GM23338 (cell line): ENCODE data around the gene ATOH8. TPM values are rescaled to one million over a fixed set of nuclear protein-coding genes. Genes with fewer than 3 reads are reported as not detected.

Source experiments
- ATAC-seq: fragments of 200-7000 bp; cut with Tn5 transposase; 3 replicates; pipeline ENCODE4 v1.9.1; 2020
- DNase-seq: peaks from one replicate; pipeline ENCODE4 v3.0.0-alpha.2; 2015; ENCODE audit warnings: low spot score
- H2AFZ ChIP-seq: fragments of 200-600 bp; sonication (generic); 2 replicates; pipeline ENCODE4 v1.8.0; 2016; ENCODE audit warnings: antibody characterized with exemption, mild to moderate bottlenecking, moderate library complexity
- H3F3A ChIP-seq: fragments of 200-600 bp; sonication (generic); replicated peaks from 2 replicates; pipeline ENCODE4 v1.8.0; 2017; ENCODE audit warnings: antibody characterized with exemption, mixed run types, low read depth
- H3K27ac ChIP-seq: fragments of 200-600 bp; sonication (generic); 2 replicates; pipeline ENCODE4 v1.6.1; 2016; ENCODE audit warnings: low read depth
- H3K27me3 ChIP-seq: fragments of 200-600 bp; sonication (generic); 2 replicates; pipeline ENCODE4 v1.8.0; 2016; ENCODE audit warnings: mild to moderate bottlenecking, mixed run types, moderate library complexity; ENCODE audit not compliant: insufficient read depth
- H3K36me3 ChIP-seq: fragments of 200-600 bp; sonication (generic); 2 replicates; pipeline ENCODE4 v1.8.0; 2016; ENCODE audit warnings: mild to moderate bottlenecking; ENCODE audit not compliant: insufficient read depth
- H3K4me1 ChIP-seq: fragments of 200-600 bp; sonication (generic); 2 replicates; pipeline ENCODE4 v1.8.0; 2016; ENCODE audit warnings: mild to moderate bottlenecking, moderate library complexity; ENCODE audit not compliant: insufficient read depth
- H3K4me2 ChIP-seq: fragments of 200-600 bp; sonication (generic); 2 replicates; pipeline ENCODE4 v1.7.1; 2017; ENCODE audit warnings: mixed run types
- H3K4me3 ChIP-seq: fragments of 200-600 bp; sonication (generic); 2 replicates; pipeline ENCODE4 v1.6.1; 2016; ENCODE audit warnings: mixed run types
- H3K79me2 ChIP-seq: fragments of 200-600 bp; sonication (generic); replicated peaks from 2 replicates; pipeline ENCODE4 v1.8.0; 2017; ENCODE audit warnings: mild to moderate bottlenecking; ENCODE audit not compliant: insufficient read depth
- H3K9me2 ChIP-seq: fragments of 200-600 bp; sonication (generic); 2 replicates; pipeline ENCODE4 v1.8.0; 2017; ENCODE audit not compliant: insufficient read depth
- H4K20me1 ChIP-seq: fragments of 200-600 bp; sonication (generic); replicated peaks from 2 replicates; pipeline ENCODE4 v1.8.0; 2017; ENCODE audit warnings: mild to moderate bottlenecking; ENCODE audit not compliant: insufficient read depth
- H3K27ac Mint-ChIP-seq: 2 replicates; pipeline ENCODE4 v1.8.0; 2020; ENCODE audit warnings: inconsistent platforms, mild to moderate bottlenecking, moderate library complexity, mixed read lengths
- H3K27me3 Mint-ChIP-seq: 3 replicates; pipeline ENCODE4 v1.8.0; 2022; ENCODE audit warnings: low read depth, mild to moderate bottlenecking, moderate library complexity, mixed read lengths, inconsistent platforms; ENCODE audit not compliant: insufficient read depth, poor library complexity
- H3K36me3 Mint-ChIP-seq: 3 replicates; pipeline ENCODE4 v1.8.0; 2021; ENCODE audit warnings: low read depth, mild to moderate bottlenecking, inconsistent platforms, moderate library complexity, mixed read lengths
- H3K4me1 Mint-ChIP-seq: 3 replicates; pipeline ENCODE4 v1.8.0; 2020; ENCODE audit warnings: mild to moderate bottlenecking, inconsistent platforms, mixed read lengths
- H3K4me3 Mint-ChIP-seq: 3 replicates; pipeline ENCODE4 v1.8.0; 2021; ENCODE audit warnings: moderate library complexity, mild to moderate bottlenecking, inconsistent platforms, mixed read lengths
- H3K9me3 Mint-ChIP-seq: 3 replicates; pipeline ENCODE4 v1.8.0; 2020; ENCODE audit warnings: moderate library complexity, mild to moderate bottlenecking, inconsistent platforms, mixed read lengths
- CREB1 ChIP-seq: fragments of 250-450 bp; sonication (Bioruptor Pico); IDR thresholded peaks from 2 replicates; pipeline ENCODE4 v1.5.0; 2020; ENCODE audit warnings: low read depth, mild to moderate bottlenecking, moderate library complexity
- ETS1 ChIP-seq: IDR thresholded peaks from 2 replicates; pipeline ENCODE4 v1.6.1; 2016; ENCODE audit warnings: antibody characterized with exemption
- EZH2 ChIP-seq: fragments of 200-600 bp; sonication (generic); IDR thresholded peaks from one replicate; pipeline ENCODE4 v1.8.0; 2017; ENCODE audit warnings: antibody characterized with exemption, mild to moderate bottlenecking, low read depth; ENCODE audit not compliant: unreplicated experiment
- EZH2phosphoT487 ChIP-seq: fragments of 200-600 bp; sonication (generic); IDR thresholded peaks from one replicate; pipeline ENCODE4 v1.8.1; 2018; ENCODE audit warnings: antibody characterized with exemption; ENCODE audit not compliant: unreplicated experiment
- JUNB ChIP-seq: IDR thresholded peaks from one replicate; pipeline ENCODE4 v1.6.1; 2016; ENCODE audit warnings: antibody characterized with exemption; ENCODE audit not compliant: unreplicated experiment
- NANOG ChIP-seq: IDR thresholded peaks from 2 replicates; pipeline ENCODE4 v1.6.1; 2016; ENCODE audit warnings: antibody characterized with exemption, borderline replicate concordance
- ZNF114 ChIP-seq: fragments of 250-450 bp; sonication (Bioruptor Pico); IDR thresholded peaks from 2 replicates; pipeline ENCODE4 v1.5.0; 2020; ENCODE audit warnings: mild to moderate bottlenecking, moderate library complexity
- polyA plus RNA-seq: library from polyadenylated mRNA; unstranded; fragments of >200 nt; fragmentation: Nextera tagmentation; extraction: Ambion mirVana; gene quantifications from 2 replicates; pipeline ENCODE4 v1.2.1, GENCODE V29; 2016
- total RNA-seq: library from RNA; depleted of rRNA; stranded (reverse); fragments of >200 nt; shearing (Covaris generic); gene quantifications from 2 replicates; pipeline ENCODE4 v1.2.3, GENCODE V29; 2014
- TF ChIP-seq, protein P1 (sequence below): IDR thresholded peaks from one replicate; pipeline ENCODE4 v1.6.1; 2018; ENCODE audit warnings: antibody characterized with exemption; ENCODE audit not compliant: unreplicated experiment
- TF ChIP-seq, protein P2 (sequence below): fragments of 250-450 bp; sonication (Bioruptor Pico); IDR thresholded peaks from 2 replicates; pipeline ENCODE4 v1.5.0; 2020; ENCODE audit warnings: mild to moderate bottlenecking, moderate library complexity

Gene ATOH8
- total and polyA plus RNA-seq, 2 experiments from 2014 or later: 0.11 to 0.97 TPM

DNA sequence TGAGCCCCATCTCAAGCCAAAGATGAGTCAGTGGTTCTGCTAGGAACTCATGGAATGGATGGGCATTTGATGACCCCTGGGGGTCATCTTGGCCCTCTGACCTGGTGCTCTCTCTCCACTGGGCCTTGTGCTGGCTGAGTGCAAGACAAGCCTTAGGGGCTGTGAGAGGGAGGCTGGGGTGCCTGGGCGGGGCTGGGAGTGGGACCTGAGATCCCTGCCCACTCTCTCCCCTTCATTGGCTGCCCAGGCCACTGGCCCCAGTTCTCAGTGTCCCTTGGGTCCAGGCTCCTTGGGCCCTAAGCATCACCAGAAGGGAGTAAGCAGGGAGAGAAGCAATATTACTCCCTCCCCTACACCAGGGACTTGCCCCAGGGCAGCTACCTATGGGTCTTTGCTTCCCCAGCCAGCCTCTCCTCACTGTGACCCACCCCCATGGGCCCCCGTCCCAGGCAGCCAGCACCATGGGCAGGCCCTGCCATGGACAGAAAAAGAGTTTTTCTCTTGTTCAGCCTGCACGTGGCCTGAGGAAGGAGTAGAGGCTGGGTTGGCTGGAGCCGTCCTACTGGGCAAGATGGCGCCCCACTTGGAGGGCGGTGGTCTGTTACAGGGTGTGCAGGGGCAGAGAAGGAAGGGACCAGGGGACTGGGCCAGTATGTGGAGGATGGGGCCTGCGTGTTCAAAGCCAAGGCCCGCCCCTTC, 33.6 kb downstream of the ATOH8 start:
- Histone ChIP-seq H3K4me1 (no peaks in the 10 kb centered on the region), H2AFZ (no peak overlapping the region), H3K27me3 (no peaks in the 10 kb centered on the region), H3K4me2 (no peak overlapping the region), H3K9me2 (no peaks in the 10 kb centered on the region), H3K4me3 (no peak overlapping the region), H3K36me3 (no peaks in the 10 kb centered on the region), H3K79me2 (no peaks in the 10 kb centered on the region), H3K27ac (no peak overlapping the region), H4K20me1 (no peaks in the 10 kb centered on the region), H3F3A (no peaks in the 10 kb centered on the region)
- no peak for ATAC-seq
- H3K27me3 Mint-ChIP-seq: peaks cover 8% of the 10 kb centered on the region
- no peak for DNase-seq
- H3K9me3 Mint-ChIP-seq: no peaks in the 10 kb centered on the region
- TF ChIP-seq JUNB: no peak
- TF ChIP-seq EZH2: no peak
- TF ChIP-seq, protein P1, sequence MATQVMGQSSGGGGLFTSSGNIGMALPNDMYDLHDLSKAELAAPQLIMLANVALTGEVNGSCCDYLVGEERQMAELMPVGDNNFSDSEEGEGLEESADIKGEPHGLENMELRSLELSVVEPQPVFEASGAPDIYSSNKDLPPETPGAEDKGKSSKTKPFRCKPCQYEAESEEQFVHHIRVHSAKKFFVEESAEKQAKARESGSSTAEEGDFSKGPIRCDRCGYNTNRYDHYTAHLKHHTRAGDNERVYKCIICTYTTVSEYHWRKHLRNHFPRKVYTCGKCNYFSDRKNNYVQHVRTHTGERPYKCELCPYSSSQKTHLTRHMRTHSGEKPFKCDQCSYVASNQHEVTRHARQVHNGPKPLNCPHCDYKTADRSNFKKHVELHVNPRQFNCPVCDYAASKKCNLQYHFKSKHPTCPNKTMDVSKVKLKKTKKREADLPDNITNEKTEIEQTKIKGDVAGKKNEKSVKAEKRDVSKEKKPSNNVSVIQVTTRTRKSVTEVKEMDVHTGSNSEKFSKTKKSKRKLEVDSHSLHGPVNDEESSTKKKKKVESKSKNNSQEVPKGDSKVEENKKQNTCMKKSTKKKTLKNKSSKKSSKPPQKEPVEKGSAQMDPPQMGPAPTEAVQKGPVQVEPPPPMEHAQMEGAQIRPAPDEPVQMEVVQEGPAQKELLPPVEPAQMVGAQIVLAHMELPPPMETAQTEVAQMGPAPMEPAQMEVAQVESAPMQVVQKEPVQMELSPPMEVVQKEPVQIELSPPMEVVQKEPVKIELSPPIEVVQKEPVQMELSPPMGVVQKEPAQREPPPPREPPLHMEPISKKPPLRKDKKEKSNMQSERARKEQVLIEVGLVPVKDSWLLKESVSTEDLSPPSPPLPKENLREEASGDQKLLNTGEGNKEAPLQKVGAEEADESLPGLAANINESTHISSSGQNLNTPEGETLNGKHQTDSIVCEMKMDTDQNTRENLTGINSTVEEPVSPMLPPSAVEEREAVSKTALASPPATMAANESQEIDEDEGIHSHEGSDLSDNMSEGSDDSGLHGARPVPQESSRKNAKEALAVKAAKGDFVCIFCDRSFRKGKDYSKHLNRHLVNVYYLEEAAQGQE: no peak
- TF ChIP-seq, protein P2, sequence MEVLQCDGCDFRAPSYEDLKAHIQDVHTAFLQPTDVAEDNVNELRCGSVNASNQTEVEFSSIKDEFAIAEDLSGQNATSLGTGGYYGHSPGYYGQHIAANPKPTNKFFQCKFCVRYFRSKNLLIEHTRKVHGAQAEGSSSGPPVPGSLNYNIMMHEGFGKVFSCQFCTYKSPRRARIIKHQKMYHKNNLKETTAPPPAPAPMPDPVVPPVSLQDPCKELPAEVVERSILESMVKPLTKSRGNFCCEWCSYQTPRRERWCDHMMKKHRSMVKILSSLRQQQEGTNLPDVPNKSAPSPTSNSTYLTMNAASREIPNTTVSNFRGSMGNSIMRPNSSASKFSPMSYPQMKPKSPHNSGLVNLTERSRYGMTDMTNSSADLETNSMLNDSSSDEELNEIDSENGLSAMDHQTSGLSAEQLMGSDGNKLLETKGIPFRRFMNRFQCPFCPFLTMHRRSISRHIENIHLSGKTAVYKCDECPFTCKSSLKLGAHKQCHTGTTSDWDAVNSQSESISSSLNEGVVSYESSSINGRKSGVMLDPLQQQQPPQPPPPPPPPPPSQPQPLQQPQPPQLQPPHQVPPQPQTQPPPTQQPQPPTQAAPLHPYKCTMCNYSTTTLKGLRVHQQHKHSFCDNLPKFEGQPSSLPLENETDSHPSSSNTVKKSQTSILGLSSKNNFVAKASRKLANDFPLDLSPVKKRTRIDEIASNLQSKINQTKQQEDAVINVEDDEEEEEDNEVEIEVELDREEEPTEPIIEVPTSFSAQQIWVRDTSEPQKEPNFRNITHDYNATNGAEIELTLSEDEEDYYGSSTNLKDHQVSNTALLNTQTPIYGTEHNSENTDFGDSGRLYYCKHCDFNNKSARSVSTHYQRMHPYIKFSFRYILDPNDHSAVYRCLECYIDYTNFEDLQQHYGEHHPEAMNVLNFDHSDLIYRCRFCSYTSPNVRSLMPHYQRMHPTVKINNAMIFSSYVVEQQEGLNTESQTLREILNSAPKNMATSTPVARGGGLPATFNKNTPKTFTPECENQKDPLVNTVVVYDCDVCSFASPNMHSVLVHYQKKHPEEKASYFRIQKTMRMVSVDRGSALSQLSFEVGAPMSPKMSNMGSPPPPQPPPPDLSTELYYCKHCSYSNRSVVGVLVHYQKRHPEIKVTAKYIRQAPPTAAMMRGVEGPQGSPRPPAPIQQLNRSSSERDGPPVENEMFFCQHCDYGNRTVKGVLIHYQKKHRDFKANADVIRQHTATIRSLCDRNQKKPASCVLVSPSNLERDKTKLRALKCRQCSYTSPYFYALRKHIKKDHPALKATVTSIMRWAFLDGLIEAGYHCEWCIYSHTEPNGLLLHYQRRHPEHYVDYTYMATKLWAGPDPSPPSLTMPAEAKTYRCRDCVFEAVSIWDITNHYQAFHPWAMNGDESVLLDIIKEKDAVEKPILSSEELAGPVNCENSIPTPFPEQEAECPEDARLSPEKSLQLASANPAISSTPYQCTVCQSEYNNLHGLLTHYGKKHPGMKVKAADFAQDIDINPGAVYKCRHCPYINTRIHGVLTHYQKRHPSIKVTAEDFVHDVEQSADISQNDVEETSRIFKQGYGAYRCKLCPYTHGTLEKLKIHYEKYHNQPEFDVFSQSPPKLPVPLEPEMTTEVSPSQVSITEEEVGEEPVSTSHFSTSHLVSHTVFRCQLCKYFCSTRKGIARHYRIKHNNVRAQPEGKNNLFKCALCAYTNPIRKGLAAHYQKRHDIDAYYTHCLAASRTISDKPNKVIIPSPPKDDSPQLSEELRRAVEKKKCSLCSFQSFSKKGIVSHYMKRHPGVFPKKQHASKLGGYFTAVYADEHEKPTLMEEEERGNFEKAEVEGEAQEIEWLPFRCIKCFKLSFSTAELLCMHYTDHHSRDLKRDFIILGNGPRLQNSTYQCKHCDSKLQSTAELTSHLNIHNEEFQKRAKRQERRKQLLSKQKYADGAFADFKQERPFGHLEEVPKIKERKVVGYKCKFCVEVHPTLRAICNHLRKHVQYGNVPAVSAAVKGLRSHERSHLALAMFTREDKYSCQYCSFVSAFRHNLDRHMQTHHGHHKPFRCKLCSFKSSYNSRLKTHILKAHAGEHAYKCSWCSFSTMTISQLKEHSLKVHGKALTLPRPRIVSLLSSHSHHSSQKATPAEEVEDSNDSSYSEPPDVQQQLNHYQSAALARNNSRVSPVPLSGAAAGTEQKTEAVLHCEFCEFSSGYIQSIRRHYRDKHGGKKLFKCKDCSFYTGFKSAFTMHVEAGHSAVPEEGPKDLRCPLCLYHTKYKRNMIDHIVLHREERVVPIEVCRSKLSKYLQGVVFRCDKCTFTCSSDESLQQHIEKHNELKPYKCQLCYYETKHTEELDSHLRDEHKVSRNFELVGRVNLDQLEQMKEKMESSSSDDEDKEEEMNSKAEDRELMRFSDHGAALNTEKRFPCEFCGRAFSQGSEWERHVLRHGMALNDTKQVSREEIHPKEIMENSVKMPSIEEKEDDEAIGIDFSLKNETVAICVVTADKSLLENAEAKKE (CRISPR knock-in tag): no peak
- TF ChIP-seq ETS1: no peak
- TF ChIP-seq EZH2phosphoT487: no peak
- TF ChIP-seq CREB1 (CRISPR knock-in tag): no peak
- TF ChIP-seq ZNF114 (CRISPR knock-in tag): no peak
- no peak for TF ChIP-seq NANOG
- no peaks in the 10 kb centered on the region; the same call in 2 of the 3 replicates for H3K36me3 Mint-ChIP-seq
- H3K4me1 Mint-ChIP-seq: 0 out of 3 replicates have a peak, but pooled peaks cover 4% of the 10 kb centered on the region
- no peak overlapping the region for H3K27ac Mint-ChIP-seq
- no peak overlapping the region for H3K4me3 Mint-ChIP-seq
